Lower lobe of right lung (tissue), 2 donors: ENCODE results near the gene BYSL. TPM values are rescaled to one million over a fixed set of nuclear protein-coding genes. Genes with fewer than 3 reads are reported as not detected.

Experiments
- ATAC-seq, 2 donors: fragments of 200-7000 bp; cut with Tn5 transposase; one replicate each; pipeline ENCODE4 v1.9.1; 2020 to 2022; ENCODE audit warnings: mild to moderate bottlenecking in 2 of 2, moderate library complexity in 2 of 2
- DNase-seq: peaks from one replicate; pipeline ENCODE4 v3.0.0-alpha.2; 2020
- H3K27ac ChIP-seq: fragments of 200-600 bp; one replicate; pipeline ENCODE4 v1.8.0; 2022
- H3K27me3 ChIP-seq: fragments of 200-600 bp; one replicate; pipeline ENCODE4 v1.8.0; 2022; ENCODE audit warnings: low read depth
- H3K36me3 ChIP-seq: fragments of 200-600 bp; one replicate; pipeline ENCODE4 v1.8.0; 2022; ENCODE audit warnings: mild to moderate bottlenecking
- H3K4me1 ChIP-seq: fragments of 200-600 bp; one replicate; pipeline ENCODE4 v1.8.0; 2022
- H3K4me3 ChIP-seq: fragments of 200-600 bp; one replicate; pipeline ENCODE4 v1.8.0; 2022; ENCODE audit warnings: mild to moderate bottlenecking
- H3K9me3 ChIP-seq: fragments of 200-600 bp; one replicate; pipeline ENCODE4 v1.8.0; 2022
- intact Hi-C: fragments of 100-400 bp; cut with DNase I; formaldehyde crosslinking; loops from one replicate; pipeline ENCODE4 v1.11.0; 2022
- total RNA-seq: library from RNA; stranded (reverse); fragmentation: NEBNext Ultra II Directional; extraction: Animal tissue kit (Norgen Biotek cat#: 25700); gene quantifications from one replicate; pipeline ENCODE4 v1.2.1, GENCODE V29; 2021
- TF ChIP-seq, protein P1 (sequence below): fragments of 200-600 bp; IDR thresholded peaks from one replicate; pipeline ENCODE4 v1.8.0; 2022; ENCODE audit warnings: antibody characterized with exemption, mild to moderate bottlenecking
- donor health status: DM: no; HTN: yes; CAD: no; lungs with severe emphysema.

BYSL gene
- total RNA-seq, 1 donor from 2014 or later = 8.9 TPM

DNA sequence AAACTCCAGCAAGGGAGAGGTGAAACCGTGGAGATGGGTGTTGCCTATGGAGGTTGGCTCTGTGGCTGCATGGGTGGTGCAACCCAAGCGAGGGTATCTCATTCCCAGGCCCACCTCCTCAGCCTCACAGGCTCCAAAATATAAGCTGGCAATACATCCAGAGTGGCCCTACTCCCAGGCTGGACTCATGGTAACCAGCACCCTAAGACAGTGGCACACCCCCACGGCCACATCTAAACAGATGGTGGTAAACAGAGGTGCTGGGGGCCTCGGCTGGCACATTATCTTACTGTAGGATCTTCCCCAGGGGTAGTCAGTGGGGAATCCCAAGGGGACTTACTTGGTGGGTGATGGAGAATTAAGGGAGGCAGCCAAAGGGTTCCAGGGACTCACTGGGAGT is 54.0 kb downstream of the BYSL start:
- no peaks in the 10 kb centered on the region for H3K27me3 ChIP-seq
- no peaks in the 10 kb centered on the region for H3K9me3 ChIP-seq
- H3K4me3 ChIP-seq = no peak overlapping the region
- intact Hi-C loops = no loop called here
- DNase-seq (no peak), ATAC-seq (no peak)
- H3K36me3 ChIP-seq = no peaks in the 10 kb centered on the region
- H3K27ac ChIP-seq = no peak overlapping the region
- H3K4me1 ChIP-seq = peaks cover 31% of the 10 kb centered on the region
- TF ChIP-seq, protein P1, sequence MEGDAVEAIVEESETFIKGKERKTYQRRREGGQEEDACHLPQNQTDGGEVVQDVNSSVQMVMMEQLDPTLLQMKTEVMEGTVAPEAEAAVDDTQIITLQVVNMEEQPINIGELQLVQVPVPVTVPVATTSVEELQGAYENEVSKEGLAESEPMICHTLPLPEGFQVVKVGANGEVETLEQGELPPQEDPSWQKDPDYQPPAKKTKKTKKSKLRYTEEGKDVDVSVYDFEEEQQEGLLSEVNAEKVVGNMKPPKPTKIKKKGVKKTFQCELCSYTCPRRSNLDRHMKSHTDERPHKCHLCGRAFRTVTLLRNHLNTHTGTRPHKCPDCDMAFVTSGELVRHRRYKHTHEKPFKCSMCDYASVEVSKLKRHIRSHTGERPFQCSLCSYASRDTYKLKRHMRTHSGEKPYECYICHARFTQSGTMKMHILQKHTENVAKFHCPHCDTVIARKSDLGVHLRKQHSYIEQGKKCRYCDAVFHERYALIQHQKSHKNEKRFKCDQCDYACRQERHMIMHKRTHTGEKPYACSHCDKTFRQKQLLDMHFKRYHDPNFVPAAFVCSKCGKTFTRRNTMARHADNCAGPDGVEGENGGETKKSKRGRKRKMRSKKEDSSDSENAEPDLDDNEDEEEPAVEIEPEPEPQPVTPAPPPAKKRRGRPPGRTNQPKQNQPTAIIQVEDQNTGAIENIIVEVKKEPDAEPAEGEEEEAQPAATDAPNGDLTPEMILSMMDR = no peak

DNA sequence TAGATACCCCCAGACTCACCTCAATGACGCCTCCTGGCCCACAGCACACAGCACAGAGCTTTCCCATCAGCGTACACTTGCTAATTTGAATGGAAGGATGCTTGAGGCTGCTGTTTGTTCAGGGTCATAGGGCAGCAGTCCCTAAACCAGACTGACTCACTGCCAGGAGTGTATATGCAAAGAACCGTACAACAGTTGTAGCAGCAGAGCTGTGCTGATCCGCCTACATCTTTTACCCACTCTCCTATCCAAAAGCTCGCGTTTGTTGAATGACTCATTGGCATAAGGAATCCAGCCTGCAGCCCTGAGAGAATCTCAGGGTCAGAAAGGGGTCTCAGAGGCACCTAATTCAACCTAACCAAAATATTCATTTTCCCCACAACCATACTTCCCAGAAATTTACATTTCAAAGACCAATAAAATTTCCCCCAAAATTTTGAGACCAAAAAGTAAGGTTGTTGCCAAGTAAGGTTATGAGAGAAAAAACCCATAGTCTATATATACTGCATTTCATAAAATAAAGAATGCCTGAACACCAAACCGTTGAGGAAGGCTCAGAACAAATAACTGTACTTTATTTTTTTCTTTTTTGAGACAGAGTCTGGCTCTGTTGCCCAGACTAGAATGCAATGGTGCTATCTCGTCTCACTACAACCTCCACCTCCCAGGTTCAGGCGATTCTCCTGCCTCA is 55.6 kb downstream of the BYSL start:
- H3K4me3 ChIP-seq = no peak overlapping the region
- DNase-seq (no peak), ATAC-seq (peak in 1 of 2 donors; percentile 20)
- H3K9me3 ChIP-seq = no peaks in the 10 kb centered on the region
- H3K27ac ChIP-seq = no peak overlapping the region
- H3K4me1 ChIP-seq = peaks cover 21% of the 10 kb centered on the region
- intact Hi-C loops = no loop called here
- H3K27me3 ChIP-seq = no peaks in the 10 kb centered on the region
- H3K36me3 ChIP-seq = no peaks in the 10 kb centered on the region
- TF ChIP-seq, protein P1 = no peak

Other genes with a start within 250 kb of the BYSL start
- 36.5 TPM for gene TFEB, start 185.9 kb upstream of the BYSL start, total RNA-seq
- 947 TPM for gene PGC, start 174.1 kb upstream of the BYSL start, total RNA-seq
- gene FRS3, start 141.6 kb upstream of the BYSL start, total RNA-seq = 5.9 TPM
- gene PRICKLE4, start 140.7 kb upstream of the BYSL start, total RNA-seq = 12.1 TPM
- gene TOMM6, start 133.8 kb upstream of the BYSL start, total RNA-seq = 134 TPM
- 3.9 TPM for gene USP49, start 26.1 kb upstream of the BYSL start, total RNA-seq
- gene MED20, start 360 bp upstream of the BYSL start, total RNA-seq = 12.6 TPM
- 182 TPM for gene CCND3, start 20.3 kb downstream of the BYSL start, total RNA-seq
- gene TAF8, start 129.0 kb downstream of the BYSL start, total RNA-seq = 35.1 TPM
- gene C6orf132, start 221.1 kb downstream of the BYSL start, total RNA-seq = 13.5 TPM